ENCODE measurements around the gene ZNF580. TPM values are rescaled to one million over a fixed set of nuclear protein-coding genes. Genes with fewer than 3 reads are reported as not detected.

The ZNF580 gene
- total RNA-seq, 1 donor from 2014 or later = 2.4 TPM

DNA sequence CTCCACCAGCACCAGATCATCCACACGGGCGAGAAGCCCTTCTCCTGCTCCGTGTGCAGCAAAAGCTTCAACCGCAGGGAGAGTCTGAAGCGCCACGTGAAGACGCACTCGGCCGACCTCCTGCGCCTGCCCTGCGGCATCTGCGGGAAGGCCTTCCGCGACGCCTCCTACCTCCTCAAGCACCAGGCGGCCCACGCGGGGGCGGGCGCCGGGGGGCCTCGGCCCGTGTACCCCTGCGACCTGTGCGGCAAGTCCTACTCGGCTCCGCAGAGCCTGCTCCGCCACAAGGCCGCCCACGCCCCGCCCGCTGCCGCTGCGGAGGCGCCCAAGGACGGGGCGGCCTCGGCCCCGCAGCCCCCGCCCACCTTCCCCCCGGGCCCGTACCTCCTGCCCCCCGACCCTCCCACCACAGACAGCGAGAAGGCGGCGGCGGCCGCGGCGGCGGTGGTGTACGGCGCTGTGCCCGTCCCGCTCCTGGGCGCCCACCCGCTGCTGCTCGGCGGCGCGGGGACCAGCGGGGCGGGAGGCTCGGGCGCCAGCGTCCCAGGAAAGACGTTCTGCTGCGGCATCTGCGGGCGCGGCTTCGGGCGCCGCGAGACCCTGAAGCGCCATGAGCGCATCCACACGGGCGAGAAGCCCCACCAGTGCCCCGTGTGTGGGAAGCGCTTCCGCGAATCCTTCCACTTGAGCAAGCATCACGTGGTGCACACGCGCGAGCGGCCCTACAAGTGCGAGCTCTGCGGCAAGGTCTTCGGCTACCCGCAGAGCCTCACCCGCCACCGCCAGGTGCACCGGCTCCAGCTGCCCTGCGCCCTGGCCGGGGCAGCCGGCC, 25.9 kb upstream of the ZNF580 start:
- peaks cover 12% of the 10 kb centered on the region for H3K36me3 ChIP-seq (ENCODE audit: control insufficient read depth, insufficient read depth, low read length)
- DNase-seq (ENCODE audit: low read depth) = no peak
- TF ChIP-seq, protein P1, sequence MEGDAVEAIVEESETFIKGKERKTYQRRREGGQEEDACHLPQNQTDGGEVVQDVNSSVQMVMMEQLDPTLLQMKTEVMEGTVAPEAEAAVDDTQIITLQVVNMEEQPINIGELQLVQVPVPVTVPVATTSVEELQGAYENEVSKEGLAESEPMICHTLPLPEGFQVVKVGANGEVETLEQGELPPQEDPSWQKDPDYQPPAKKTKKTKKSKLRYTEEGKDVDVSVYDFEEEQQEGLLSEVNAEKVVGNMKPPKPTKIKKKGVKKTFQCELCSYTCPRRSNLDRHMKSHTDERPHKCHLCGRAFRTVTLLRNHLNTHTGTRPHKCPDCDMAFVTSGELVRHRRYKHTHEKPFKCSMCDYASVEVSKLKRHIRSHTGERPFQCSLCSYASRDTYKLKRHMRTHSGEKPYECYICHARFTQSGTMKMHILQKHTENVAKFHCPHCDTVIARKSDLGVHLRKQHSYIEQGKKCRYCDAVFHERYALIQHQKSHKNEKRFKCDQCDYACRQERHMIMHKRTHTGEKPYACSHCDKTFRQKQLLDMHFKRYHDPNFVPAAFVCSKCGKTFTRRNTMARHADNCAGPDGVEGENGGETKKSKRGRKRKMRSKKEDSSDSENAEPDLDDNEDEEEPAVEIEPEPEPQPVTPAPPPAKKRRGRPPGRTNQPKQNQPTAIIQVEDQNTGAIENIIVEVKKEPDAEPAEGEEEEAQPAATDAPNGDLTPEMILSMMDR (IDR thresholded peaks at IDR 0.05; ENCODE audit: insufficient read depth, low read length, severe bottlenecking) = no peak
- no peak overlapping the region for H3K4me3 ChIP-seq (ENCODE audit: low read depth, low read length)
- no peaks in the 10 kb centered on the region for H3K27me3 ChIP-seq (ENCODE audit: control insufficient read depth, insufficient read depth, low read length)
- FAIRE-seq = no peak

DNA sequence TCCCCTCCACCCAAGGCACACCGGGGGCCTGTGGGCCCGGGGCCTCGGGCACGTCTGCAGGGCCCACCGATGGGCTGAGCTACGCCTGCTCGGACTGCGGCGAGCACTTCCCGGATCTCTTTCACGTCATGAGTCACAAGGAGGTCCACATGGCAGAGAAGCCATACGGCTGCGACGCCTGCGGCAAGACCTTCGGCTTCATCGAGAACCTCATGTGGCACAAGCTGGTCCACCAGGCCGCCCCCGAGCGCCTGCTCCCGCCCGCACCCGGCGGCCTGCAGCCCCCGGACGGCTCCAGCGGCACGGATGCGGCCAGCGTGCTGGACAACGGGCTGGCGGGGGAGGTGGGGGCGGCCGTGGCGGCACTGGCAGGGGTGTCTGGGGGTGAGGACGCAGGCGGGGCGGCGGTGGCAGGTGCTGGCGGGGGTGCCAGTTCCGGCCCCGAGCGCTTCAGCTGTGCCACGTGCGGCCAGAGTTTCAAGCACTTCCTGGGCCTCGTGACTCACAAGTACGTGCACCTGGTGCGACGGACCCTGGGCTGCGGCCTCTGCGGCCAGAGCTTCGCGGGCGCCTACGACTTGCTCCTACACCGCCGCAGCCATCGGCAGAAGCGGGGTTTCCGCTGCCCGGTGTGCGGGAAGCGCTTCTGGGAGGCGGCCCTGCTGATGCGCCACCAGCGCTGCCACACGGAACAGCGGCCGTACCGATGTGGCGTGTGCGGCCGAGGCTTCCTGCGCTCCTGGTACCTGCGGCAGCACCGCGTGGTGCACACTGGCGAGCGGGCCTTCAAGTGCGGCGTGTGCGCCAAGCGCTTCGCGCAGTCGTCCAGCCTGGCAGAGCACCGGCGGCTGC, 25.0 kb upstream of the ZNF580 start:
- DNase-seq (ENCODE audit: low read depth) (no peak), FAIRE-seq (no peak)
- H3K27me3 ChIP-seq (ENCODE audit: control insufficient read depth, insufficient read depth, low read length) = no peaks in the 10 kb centered on the region
- H3K36me3 ChIP-seq (ENCODE audit: control insufficient read depth, insufficient read depth, low read length) = peaks cover 12% of the 10 kb centered on the region
- TF ChIP-seq, protein P1 (IDR thresholded peaks at IDR 0.05; ENCODE audit: insufficient read depth, low read length, severe bottlenecking) = no peak
- no peak overlapping the region for H3K4me3 ChIP-seq (ENCODE audit: low read depth, low read length)

DNA sequence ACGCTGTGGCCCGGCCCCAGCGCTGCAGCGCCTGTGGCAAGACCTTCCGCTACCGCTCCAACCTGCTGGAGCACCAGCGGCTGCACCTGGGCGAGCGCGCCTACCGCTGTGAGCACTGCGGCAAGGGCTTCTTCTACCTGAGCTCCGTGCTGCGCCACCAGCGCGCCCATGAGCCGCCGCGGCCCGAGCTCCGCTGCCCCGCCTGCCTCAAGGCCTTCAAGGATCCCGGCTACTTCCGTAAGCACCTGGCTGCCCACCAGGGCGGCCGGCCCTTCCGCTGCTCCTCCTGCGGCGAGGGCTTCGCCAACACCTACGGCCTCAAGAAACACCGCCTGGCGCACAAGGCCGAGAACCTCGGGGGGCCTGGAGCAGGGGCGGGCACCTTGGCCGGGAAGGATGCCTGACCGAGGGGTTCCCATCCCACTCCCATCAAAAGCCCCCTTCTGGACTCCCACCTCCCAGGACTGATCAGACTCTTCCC, 24.4 kb upstream of the ZNF580 start:
- no peaks in the 10 kb centered on the region for H3K27me3 ChIP-seq (ENCODE audit: control insufficient read depth, insufficient read depth, low read length)
- TF ChIP-seq, protein P1 (IDR thresholded peaks at IDR 0.05; ENCODE audit: insufficient read depth, low read length, severe bottlenecking) = no peak
- no peak overlapping the region for H3K4me3 ChIP-seq (ENCODE audit: low read depth, low read length)
- DNase-seq (ENCODE audit: low read depth) (no peak), FAIRE-seq (no peak)
- peaks cover 11% of the 10 kb centered on the region for H3K36me3 ChIP-seq (ENCODE audit: control insufficient read depth, insufficient read depth, low read length)

DNA sequence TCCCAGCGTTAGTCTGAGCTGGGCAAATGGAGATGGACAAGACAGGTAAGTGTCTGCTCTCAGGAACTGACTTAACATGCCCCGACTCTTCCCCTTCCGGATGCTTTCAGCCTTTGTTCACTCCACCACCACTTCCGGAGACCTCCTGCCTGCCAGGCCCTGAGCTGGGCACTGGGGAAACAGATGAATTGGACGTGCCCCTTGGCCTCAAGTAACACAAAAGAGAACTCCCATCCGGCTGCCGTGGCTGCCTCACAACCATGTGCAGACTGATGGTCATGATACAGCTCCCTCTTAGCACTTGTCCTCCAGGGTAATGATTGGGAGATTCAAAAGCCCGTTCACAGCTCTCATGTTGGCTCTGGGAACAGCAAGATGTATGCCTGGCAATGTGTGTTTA, 23.4 kb upstream of the ZNF580 start:
- Histone ChIP-seq H3K36me3 (ENCODE audit: control insufficient read depth, insufficient read depth, low read length) (peaks cover 11% of the 10 kb centered on the region), H3K4me3 (ENCODE audit: low read depth, low read length) (no peak overlapping the region), H3K27me3 (ENCODE audit: control insufficient read depth, insufficient read depth, low read length) (no peaks in the 10 kb centered on the region)
- TF ChIP-seq, protein P1 (IDR thresholded peaks at IDR 0.05; ENCODE audit: insufficient read depth, low read length, severe bottlenecking) = no peak
- no peak for FAIRE-seq
- no peak for DNase-seq (ENCODE audit: low read depth)

DNA sequence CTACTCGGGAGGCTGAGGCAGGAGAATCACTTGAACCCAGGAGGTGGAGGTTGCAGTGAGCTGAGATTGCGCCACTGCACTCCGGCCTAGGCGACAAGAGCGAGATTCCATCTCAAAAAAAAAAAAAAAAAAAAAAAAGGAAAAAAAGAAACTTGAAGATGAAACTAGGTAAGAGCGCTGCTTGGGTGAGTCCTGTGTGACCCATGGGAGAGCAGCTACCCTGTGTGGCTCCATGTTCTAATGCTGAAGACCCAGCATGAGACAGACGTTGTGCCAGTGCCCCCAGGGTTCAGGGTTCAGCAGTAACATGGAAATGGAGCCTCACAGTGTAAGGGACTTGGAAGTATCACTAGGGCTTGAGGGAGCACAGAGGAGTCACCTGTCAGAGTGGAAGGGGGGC, 22.4 kb upstream of the ZNF580 start:
- FAIRE-seq (no peak), DNase-seq (ENCODE audit: low read depth) (no peak)
- TF ChIP-seq, protein P1 (IDR thresholded peaks at IDR 0.05; ENCODE audit: insufficient read depth, low read length, severe bottlenecking) = no peak
- no peak overlapping the region for H3K4me3 ChIP-seq (ENCODE audit: low read depth, low read length)
- H3K36me3 ChIP-seq (ENCODE audit: control insufficient read depth, insufficient read depth, low read length) = peaks cover 11% of the 10 kb centered on the region
- no peaks in the 10 kb centered on the region for H3K27me3 ChIP-seq (ENCODE audit: control insufficient read depth, insufficient read depth, low read length)
